Measurements from ENCODE around the gene ATP2A1. TPM values are rescaled to one million over a fixed set of nuclear protein-coding genes. Genes with fewer than 3 reads are reported as not detected.
"Not testable (repeated sequence)": the region's sequence is repeated elsewhere in the genome, so short reads cannot be mapped to it uniquely, and the experiment has no call there.

ATP2A1 gene
- total RNA-seq, 2 experiments from 2014 or later = 1.6 to 2.5 TPM

- H3K9me3 Mint-ChIP-seq = no peaks in the 10 kb centered on the region
- H3K36me3 Mint-ChIP-seq (ENCODE audit: low read depth) = no peaks in the 10 kb centered on the region
- H3K4me1 Mint-ChIP-seq = peaks cover 16% of the 10 kb centered on the region
- no peak overlapping the region for H3K27ac Mint-ChIP-seq
- H3K4me3 Mint-ChIP-seq = peak overlapping the region; percentile 58
- H3K27me3 Mint-ChIP-seq = peaks cover 2% of the 10 kb centered on the region
- ChIA-PET POLR2A (interaction anchor here (0.8 to 2.1 kb wide), 4 partner anchors 8 to 114 kb away, joined by 3 to 12 read pairs (median 6); partner anchors contain the start of genes ATXN2L and RABEP2), CTCF (interaction anchor here (0.6 to 3.3 kb wide), 5 partner anchors 8 to 114 kb away, joined by 3 to 37 read pairs (median 4); partner anchors contain the start of genes ATXN2L and NFATC2IP)
- no peak for DNase-seq
These were observed 58.5 kb downstream of the ATP2A1 start for GRCh38 chr16:28936784-28937155.

DNA sequence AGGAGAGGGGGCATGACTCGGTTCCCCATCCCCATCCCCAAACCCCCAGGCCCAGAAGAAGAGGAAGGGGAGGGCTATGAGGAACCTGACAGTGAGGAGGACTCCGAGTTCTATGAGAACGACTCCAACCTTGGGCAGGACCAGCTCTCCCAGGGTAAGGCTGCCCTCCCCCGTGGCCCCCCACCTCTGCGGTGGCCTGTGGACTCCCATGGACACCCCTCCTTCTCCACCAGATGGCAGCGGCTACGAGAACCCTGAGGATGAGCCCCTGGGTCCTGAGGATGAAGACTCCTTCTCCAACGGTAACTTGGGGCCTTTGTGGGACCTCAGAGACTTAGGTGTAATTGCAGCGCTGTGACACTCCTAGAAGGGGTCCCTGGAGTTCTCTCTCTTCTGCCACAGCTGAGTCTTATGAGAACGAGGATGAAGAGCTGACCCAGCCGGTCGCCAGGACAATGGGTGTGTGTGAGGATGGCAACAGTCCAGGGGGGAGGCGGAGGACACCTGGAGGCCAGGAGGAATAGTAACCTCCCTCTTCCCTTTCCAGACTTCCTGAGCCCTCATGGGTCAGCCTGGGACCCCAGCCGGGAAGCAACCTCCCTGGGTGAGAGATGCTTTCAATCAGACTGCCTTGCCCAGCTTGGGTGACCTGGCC, 59.1 kb downstream of the ATP2A1 start:
- ChIA-PET POLR2A (interaction anchor here (2.1 kb wide), 1 partner anchor 12 kb away, joined by 12 read pairs; the partner anchor contains the start of gene RABEP2), CTCF (interaction anchor here (0.8 to 3.3 kb wide), 2 partner anchors 8 to 11 kb away, joined by 4 to 37 read pairs; no protein-coding TSS in a partner anchor)
- H3K4me1 Mint-ChIP-seq = peaks cover 16% of the 10 kb centered on the region
- no peak overlapping the region for H3K4me3 Mint-ChIP-seq
- H3K9me3 Mint-ChIP-seq = no peaks in the 10 kb centered on the region
- no peak for DNase-seq
- H3K36me3 Mint-ChIP-seq (ENCODE audit: low read depth) = no peaks in the 10 kb centered on the region
- H3K27me3 Mint-ChIP-seq = peaks cover 2% of the 10 kb centered on the region
- H3K27ac Mint-ChIP-seq = no peak overlapping the region

DNA sequence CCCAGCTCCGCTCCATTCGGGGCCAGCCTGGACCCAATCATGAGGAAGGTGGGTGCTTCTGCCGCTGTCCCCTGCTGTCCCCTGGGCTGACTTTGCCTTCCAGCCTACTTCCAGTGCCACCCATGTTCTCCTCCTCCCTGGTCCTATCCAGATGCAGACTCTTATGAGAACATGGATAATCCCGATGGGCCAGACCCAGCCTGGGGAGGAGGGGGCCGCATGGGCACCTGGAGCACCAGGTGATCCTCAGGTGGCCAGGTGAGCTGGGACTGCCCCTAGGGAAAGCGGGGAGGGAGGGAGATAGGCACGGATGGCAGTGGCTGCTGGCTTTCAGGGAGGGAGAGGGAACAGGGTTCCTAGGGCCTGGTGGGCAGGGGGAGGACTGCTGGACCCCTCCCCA, 60.4 kb downstream of the ATP2A1 start:
- Mint-ChIP-seq H3K4me3 (no peak overlapping the region), H3K27ac (no peak overlapping the region), H3K36me3 (ENCODE audit: low read depth) (no peaks in the 10 kb centered on the region), H3K27me3 (peaks cover 2% of the 10 kb centered on the region), H3K4me1 (peaks cover 17% of the 10 kb centered on the region), H3K9me3 (no peaks in the 10 kb centered on the region)
- ChIA-PET CTCF (no interaction called here), POLR2A (no interaction called here)
- DNase-seq = no peak

DNA sequence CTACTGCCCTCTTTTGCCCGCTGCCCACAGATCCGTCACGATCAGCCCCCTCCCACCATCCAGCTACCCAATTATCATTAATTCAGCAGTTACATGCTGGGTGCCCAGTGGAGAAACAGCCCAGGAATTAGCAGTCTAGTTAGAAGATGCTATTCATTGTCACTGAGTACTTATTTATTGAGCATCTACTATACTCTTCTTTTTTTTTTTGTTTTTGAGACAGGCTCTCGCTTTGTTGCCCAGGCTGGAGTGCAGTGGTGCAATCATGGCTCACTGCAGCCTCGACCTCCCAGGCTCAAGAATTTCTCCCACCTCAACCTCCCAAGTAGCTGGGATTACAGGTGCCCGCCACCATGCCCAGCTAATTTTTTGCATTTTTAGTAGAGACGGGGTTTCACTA, 61.5 kb downstream of the ATP2A1 start:
- H3K9me3 Mint-ChIP-seq; DNase-seq; H3K27ac Mint-ChIP-seq; H3K4me3 Mint-ChIP-seq; H3K27me3 Mint-ChIP-seq; CTCF ChIA-PET; H3K36me3 Mint-ChIP-seq (ENCODE audit: low read depth): not testable (repeated sequence)
- POLR2A ChIA-PET = interaction anchor here (1.0 to 1.2 kb wide), 2 partner anchors 11 to 15 kb away, joined by 3 to 5 read pairs; partner anchors contain the start of genes NFATC2IP and RABEP2
- H3K4me1 Mint-ChIP-seq = peaks cover 22% of the 10 kb centered on the region

DNA sequence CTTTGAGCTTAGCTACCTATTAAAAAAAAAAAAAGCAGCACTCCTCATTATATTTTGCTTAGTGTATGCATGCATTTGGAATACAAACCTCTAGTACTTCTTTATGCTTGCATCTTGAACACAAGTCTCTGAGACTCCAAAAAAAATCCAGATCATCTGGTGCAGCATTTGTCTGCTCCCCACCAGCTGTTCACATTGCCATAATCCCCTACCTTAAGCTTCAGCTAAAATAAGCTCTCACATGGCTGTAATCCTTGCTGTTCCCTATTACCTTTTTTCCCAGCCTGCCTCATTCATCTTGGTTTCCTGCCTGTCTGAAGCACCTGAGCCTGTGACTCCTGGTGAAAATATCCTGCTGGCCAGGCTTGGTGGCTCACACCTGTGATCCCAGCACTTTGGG, 65.0 kb downstream of the ATP2A1 start:
- no peaks in the 10 kb centered on the region for H3K9me3 Mint-ChIP-seq
- ChIA-PET CTCF (interaction anchor here (1.5 to 3.4 kb wide), 3 partner anchors 69 to 80 kb away, joined by 6 to 26 read pairs (median 20); partner anchors contain the start of gene SH2B1), POLR2A (interaction anchor here (0.9 to 2.8 kb wide), 4 partner anchors 17 to 97 kb away, joined by 3 to 10 read pairs (median 4); partner anchors contain the start of gene TUFM)
- no peak overlapping the region for H3K4me3 Mint-ChIP-seq
- peaks cover 2% of the 10 kb centered on the region for H3K27me3 Mint-ChIP-seq
- H3K27ac Mint-ChIP-seq = no peak overlapping the region
- H3K36me3 Mint-ChIP-seq (ENCODE audit: low read depth) = no peaks in the 10 kb centered on the region
- H3K4me1 Mint-ChIP-seq = peaks cover 23% of the 10 kb centered on the region
- no peak for DNase-seq

GRCh38 chr16:28946681-28947080, 68.4 kb downstream of the ATP2A1 start:
- ChIA-PET POLR2A (interaction anchor here (1.0 kb wide), 1 partner anchor 124 kb away, joined by 4 read pairs; the partner anchor contains the start of gene ATXN2L), CTCF (interaction anchor here (2.8 kb wide), 1 partner anchor 17 kb away, joined by 20 read pairs; no protein-coding TSS in a partner anchor)
- peaks cover 8% of the 10 kb centered on the region for H3K36me3 Mint-ChIP-seq (ENCODE audit: low read depth)

DNA sequence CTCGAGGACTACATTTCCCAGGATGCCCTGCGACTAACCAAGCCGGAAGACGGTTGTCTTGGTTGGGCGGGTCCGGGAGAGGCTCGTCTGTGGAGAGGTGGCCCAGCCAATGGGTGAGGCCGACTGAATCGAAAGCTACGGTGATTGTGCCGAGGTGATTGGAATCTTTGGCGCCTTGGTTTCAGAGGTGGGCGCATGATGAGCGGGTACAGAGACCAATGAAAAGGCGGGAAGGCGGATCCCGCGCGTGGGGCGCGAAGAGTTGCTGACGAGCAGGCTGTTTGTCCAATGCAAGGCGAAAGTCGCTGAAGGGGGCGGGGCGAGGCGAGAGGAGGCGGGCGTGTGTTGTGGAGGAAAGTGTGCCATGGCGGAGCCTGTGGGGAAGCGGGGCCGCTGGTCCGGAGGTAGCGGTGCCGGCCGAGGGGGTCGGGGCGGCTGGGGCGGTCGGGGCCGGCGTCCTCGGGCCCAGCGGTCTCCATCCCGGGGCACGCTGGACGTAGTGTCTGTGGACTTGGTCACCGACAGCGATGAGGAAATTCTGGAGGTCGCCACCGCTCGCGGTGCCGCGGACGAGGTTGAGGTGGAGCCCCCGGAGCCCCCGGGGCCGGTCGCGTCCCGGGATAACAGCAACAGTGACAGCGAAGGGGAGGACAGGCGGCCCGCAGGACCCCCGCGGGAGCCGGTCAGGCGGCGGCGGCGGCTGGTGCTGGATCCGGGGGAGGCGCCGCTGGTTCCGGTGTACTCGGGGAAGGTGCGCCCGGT, 72.5 kb downstream of the ATP2A1 start, which contains the start of gene NFATC2IP:
Gene NFATC2IP (plus strand): TSS at position 290 of the 762 bp plus-strand sequence. CDS start 75 bp downstream, at position 365.
- Mint-ChIP-seq H3K36me3 (ENCODE audit: low read depth) (peaks cover 41% of the 10 kb centered on the region), H3K9me3 (no peaks in the 10 kb centered on the region), H3K4me1 (peaks cover 37% of the 10 kb centered on the region), H3K27me3 (no peaks in the 10 kb centered on the region), H3K27ac (peak within 1 kb of the TSS; percentile 88), H3K4me3 (peak within 1 kb of the TSS; percentile 88)
- CTCF ChIA-PET = interaction anchor here (0.6 to 0.9 kb wide), 5 partner anchors 14 to 88 kb away, joined by 3 to 4 read pairs (median 3); no protein-coding TSS in a partner anchor
- POLR2A ChIA-PET = interaction anchor here (0.7 to 2.9 kb wide), 13 partner anchors 9 to 128 kb away, joined by 3 to 22 read pairs (median 4); partner anchors contain the start of genes ATXN2L, RABEP2, SH2B1 and SPNS1
- peak; percentile 100 for DNase-seq

More at GRCh38 chr16:28946681-28947080, 68.4 kb downstream of the ATP2A1 start:
- H3K4me1 Mint-ChIP-seq = peaks cover 35% of the 10 kb centered on the region
- H3K27me3 Mint-ChIP-seq = no peaks in the 10 kb centered on the region
- H3K4me3 Mint-ChIP-seq = no peak overlapping the region
- no peak for DNase-seq
- no peak overlapping the region for H3K27ac Mint-ChIP-seq
- H3K9me3 Mint-ChIP-seq = no peaks in the 10 kb centered on the region

DNA sequence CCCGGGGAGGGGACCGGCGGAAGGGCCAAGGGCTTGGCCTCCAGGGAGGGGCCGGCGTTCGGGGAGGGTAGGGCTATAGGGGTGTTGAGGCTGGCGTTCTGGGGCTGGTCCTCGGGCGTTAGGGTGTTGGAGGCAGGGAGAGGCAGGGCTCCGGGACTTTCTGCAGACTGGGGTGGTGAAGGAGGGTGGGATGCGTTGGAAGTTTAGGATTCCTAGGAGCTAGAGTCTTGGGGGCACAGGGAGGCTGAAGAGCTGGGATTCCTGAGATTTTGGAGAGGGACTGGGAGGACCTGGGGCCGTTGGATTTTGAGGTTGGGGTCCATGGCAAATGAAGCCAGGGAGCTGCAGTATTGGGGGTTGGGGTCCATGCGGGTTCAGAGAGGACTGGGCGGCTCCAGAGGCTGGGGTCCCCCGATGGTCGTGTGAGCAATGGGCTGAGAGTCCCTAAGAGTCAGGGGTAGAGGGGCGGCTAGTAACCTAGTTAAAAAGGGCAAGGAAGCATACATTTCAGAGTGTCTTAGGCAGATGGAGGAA, 73.2 kb downstream of the ATP2A1 start:
- H3K9me3 Mint-ChIP-seq = no peaks in the 10 kb centered on the region
- peak overlapping the region; percentile 88 for H3K4me3 Mint-ChIP-seq
- POLR2A ChIA-PET = interaction anchor here (0.9 to 2.9 kb wide), 5 partner anchors 12 to 119 kb away, joined by 3 to 20 read pairs (median 5); partner anchors contain the start of genes RABEP2, SH2B1 and SPNS1
- H3K27ac Mint-ChIP-seq = peak overlapping the region; percentile 81
- no peak for DNase-seq
- peaks cover 46% of the 10 kb centered on the region for H3K36me3 Mint-ChIP-seq (ENCODE audit: low read depth)
- H3K27me3 Mint-ChIP-seq = no peaks in the 10 kb centered on the region
- CTCF ChIA-PET = no interaction called here
- peaks cover 37% of the 10 kb centered on the region for H3K4me1 Mint-ChIP-seq

Other genes starting within 250 kb of the ATP2A1 start
- gene NPIPB8, start 240.4 kb upstream of the ATP2A1 start, total RNA-seq = under 1 TPM in 1 of 2 experiments, not detected in 1; 0.30 TPM
- gene EIF3C, start 167.0 kb upstream of the ATP2A1 start, total RNA-seq = 100 to 1,000 TPM; 415 to 434 TPM
- gene NPIPB9, start 126.7 kb upstream of the ATP2A1 start, total RNA-seq = 1 to 10 TPM; 1.7 to 2.7 TPM
- gene ATXN2L, start 55.5 kb upstream of the ATP2A1 start, total RNA-seq = 100 to 1,000 TPM; 255 to 267 TPM
- 100 to 1,000 TPM; 107 TPM for gene TUFM, start 32.1 kb upstream of the ATP2A1 start, total RNA-seq
- 10 to 100 TPM; 44.4 to 45.1 TPM for gene SH2B1, start 14.6 kb upstream of the ATP2A1 start, total RNA-seq
- 10 to 100 TPM; 15.7 to 16.5 TPM for gene RABEP2, start 46.8 kb downstream of the ATP2A1 start, total RNA-seq
- gene CD19, start 53.5 kb downstream of the ATP2A1 start, total RNA-seq = not detected
- 10 to 100 TPM; 96.7 TPM for gene NFATC2IP, start 72.4 kb downstream of the ATP2A1 start, total RNA-seq
- gene SPNS1, start 96.3 kb downstream of the ATP2A1 start, total RNA-seq = 10 to 100 TPM; 20.6 to 24.7 TPM
- 100 to 1,000 TPM; 333 to 341 TPM for gene LAT, start 106.6 kb downstream of the ATP2A1 start, total RNA-seq